HG02938 (cell line): ENCODE data around the gene WDR82.

Experiments used
- ATAC-seq: cut with Tn5 transposase; IDR thresholded peaks from one replicate; pipeline ENCODE4 v1.9.1; 2021; ENCODE audit warnings: mild to moderate bottlenecking, moderate library complexity; ENCODE audit not compliant: unreplicated experiment

WDR82 gene

GRCh38 chr3:52259448-52259847, 19.0 kb downstream of the WDR82 start:
- no peak for ATAC-seq

- no peak for ATAC-seq
Measured at GRCh38 chr3:52259035-52259434, 19.4 kb downstream of the WDR82 start.

GRCh38 chr3:52257911-52258310, 20.5 kb downstream of the WDR82 start:
- no peak for ATAC-seq

GRCh38 chr3:52256622-52257021, 21.8 kb downstream of the WDR82 start:
- ATAC-seq = no peak

GRCh38 chr3:52256159-52256558, 22.3 kb downstream of the WDR82 start:
- no peak for ATAC-seq

- no peak for ATAC-seq
Measured at GRCh38 chr3:52254608-52255007, 23.8 kb downstream of the WDR82 start.

- ATAC-seq = peak; percentile 86
Measured at GRCh38 chr3:52253314-52254304, 24.8 kb downstream of the WDR82 start.

GRCh38 chr3:52250122-52250521, 28.3 kb downstream of the WDR82 start:
- ATAC-seq = no peak

- ATAC-seq = no peak
Measured at GRCh38 chr3:52249683-52250082, 28.8 kb downstream of the WDR82 start.

GRCh38 chr3:52248816-52249547, 29.5 kb downstream of the WDR82 start:
- no peak for ATAC-seq

GRCh38 chr3:52248165-52248541, 30.3 kb downstream of the WDR82 start:
- no peak for ATAC-seq

- ATAC-seq = no peak
Measured at GRCh38 chr3:52247409-52248164, 30.9 kb downstream of the WDR82 start.

- no peak for ATAC-seq
Measured at GRCh38 chr3:52246728-52247408, 31.6 kb downstream of the WDR82 start.

- ATAC-seq = no peak
Measured at GRCh38 chr3:52246264-52246620, 32.2 kb downstream of the WDR82 start.

- ATAC-seq = no peak
Measured at GRCh38 chr3:52245322-52246263, 32.9 kb downstream of the WDR82 start, which contains the start of gene PPM1M. Gene PPM1M, plus strand, starts transcription at chr3:52245759. Its CDS starts 66 bp downstream, at chr3:52245825.

GRCh38 chr3:52243791-52244628, 34.4 kb downstream of the WDR82 start:
- ATAC-seq = peak; percentile 33

- ATAC-seq = no peak
Measured at GRCh38 chr3:52242039-52242438, 36.4 kb downstream of the WDR82 start.

GRCh38 chr3:52240886-52241370, 37.5 kb downstream of the WDR82 start:
- ATAC-seq = no peak
